Measurements from ENCODE around the gene SLC44A5.
"Not testable (repeated sequence)": the region's sequence is repeated elsewhere in the genome, so short reads cannot be mapped to it uniquely, and the experiment has no call there.

Gene SLC44A5

GRCh38 chr1:75366595-75366994 is 244.3 kb downstream of the SLC44A5 start:
- DNase-seq (ENCODE audit: low read depth): no peak

DNA sequence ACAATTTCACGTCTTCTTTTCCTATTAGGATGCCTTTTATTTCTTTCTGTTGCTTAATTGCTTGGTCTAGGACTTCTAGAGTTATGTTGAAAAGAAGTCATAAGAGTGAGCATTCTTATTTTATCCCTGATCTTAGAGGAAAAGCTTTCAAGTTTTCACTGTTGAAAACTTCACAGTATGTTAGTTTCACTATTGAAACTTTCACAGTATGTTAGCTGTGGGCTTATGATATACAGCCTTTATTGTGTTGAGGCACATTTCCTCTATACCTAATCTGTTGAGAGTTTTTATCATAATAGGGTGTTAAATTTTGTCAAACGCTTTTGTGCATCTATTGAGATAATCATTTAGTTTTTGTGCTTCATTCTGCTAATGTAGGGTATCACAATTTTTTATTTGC is 249.7 kb downstream of the SLC44A5 start:
- DNase-seq (ENCODE audit: low read depth): no peak

DNA sequence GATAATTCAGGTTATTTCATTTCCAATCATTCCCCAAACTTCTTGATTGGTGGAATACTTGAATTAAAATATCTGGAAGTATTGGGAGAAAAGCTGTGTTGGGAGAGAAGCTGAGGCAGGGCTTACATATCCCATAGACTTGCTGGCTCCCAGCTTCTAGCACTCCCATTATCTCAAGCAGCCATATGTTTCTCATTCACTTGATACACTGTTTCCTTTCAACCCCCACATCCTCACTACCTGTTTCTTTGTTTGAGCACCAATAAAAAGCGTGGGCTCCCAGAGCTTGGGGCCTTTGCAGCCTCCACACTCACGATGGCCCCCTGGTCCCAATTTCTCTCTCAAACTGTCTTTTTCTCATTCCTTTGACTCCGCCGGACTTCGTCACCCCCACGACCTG is 256.6 kb downstream of the SLC44A5 start:
- not testable (repeated sequence) for DNase-seq (ENCODE audit: low read depth)

DNA sequence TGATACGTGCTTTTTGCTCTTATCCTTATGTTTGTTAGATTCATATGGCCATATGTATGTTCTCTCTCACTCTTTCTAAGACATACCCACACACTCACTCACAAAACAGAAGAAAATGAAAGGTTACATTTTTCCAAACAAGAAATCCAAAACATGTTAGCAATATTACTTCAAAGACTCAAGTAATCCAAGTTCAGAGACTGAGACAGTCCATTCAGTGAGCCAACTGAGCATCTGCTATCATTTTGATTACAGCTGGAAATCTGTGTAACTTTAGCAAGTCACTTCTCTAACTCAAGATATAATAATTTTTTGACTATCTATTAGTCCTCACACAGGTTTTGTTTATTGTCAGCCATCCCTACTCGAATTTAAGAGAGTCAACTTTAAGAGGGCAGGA is 257.9 kb downstream of the SLC44A5 start:
- no peak for DNase-seq (ENCODE audit: low read depth)

DNA sequence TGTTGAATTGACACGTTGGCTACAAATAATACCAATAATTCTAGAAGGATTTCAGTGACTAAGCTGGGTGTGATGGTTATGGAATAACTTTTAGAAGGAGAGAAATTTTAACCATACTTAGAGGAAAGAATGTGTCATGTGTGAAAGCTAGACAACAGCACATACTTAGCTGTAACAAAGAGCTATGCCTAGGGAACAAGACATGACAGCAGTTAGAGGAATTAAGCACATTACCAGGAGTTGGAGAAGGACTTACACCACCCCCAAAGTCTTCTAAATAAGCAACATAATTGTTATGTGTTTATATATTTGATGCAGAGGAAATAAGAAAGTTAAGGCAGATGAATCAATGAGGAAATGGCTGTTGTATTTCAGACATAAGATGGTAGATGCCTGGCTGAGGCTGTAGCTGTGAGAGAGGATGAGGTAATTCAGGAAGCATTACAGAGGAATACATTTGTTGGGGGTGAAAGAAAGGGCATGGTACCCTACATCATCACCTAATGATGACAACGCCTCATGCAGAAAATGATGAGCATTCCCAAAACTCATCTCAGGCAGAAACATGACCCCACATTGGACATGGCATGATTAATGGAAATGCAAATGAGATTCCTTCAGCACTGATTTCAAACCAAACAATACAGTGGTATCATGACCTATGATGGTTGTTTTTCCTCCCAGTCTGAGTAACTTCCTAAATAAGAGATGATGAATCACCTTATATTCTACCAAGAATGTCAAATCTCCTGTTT is 265.2 kb downstream of the SLC44A5 start:
- DNase-seq (ENCODE audit: low read depth): peak; percentile 17

GRCh38 chr1:75342786-75343185 is 268.1 kb downstream of the SLC44A5 start:
- DNase-seq (ENCODE audit: low read depth): no peak

DNA sequence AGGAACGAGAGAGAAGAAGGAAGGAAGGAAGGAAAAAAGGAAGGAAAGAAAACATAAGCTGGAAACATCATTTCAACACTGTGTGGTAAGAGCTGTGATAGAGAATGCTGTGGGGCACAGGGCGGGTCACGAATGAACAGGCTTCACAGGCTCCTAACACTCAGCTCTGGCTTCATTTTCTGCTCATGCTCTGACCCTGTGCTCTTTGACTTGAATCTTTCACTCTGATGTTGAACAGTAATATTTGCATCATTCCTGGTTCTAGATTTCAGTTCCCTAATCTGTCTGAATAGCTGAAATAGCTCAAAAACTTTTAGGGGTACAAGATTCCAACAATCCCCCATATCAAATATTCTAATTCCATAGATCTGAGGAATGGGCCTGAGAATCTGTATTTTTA is 269.4 kb downstream of the SLC44A5 start:
- no peak for DNase-seq (ENCODE audit: low read depth)

DNA sequence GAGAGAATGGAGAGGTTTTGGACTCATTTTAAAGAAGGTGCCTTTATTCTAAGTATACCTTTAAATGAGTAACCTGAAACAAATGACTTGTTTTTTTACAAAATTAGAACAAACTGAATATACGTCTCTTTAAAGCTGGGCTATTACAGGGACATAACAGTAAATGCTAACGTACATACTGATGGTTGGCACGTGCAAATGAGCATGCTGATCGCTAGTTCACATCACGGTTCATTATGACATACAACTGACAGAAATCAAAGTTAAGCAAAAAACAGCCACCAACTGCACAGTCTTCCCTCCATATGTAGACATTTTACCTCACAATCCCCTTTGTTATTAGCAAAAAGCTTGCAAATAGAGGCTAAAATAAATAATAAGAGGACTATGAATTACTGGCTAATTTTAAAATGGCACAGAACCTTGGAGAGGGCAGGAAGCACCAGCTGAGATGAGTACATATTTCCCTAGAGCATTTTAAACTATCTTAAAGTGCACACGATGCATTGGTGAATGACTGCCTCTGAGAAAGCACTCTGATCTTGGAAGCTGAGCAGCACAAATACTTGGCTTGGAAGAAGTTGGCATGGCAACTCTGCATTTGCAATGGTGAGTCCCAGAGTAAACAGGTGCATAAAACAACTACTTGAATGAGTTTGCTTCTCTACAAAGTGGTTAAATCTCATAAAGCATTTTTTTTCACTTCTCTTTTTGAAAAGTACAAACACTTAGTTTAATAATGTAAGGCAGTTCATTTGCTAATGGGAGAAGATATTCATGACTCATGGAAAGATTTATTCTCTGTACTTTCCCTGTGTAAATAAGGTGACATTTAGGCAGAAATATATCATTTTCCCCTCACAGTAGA is 272.1 kb downstream of the SLC44A5 start:
- DNase-seq (ENCODE audit: low read depth): no peak

GRCh38 chr1:75334876-75335389 is 276.0 kb downstream of the SLC44A5 start:
- DNase-seq (ENCODE audit: low read depth): no peak

DNA sequence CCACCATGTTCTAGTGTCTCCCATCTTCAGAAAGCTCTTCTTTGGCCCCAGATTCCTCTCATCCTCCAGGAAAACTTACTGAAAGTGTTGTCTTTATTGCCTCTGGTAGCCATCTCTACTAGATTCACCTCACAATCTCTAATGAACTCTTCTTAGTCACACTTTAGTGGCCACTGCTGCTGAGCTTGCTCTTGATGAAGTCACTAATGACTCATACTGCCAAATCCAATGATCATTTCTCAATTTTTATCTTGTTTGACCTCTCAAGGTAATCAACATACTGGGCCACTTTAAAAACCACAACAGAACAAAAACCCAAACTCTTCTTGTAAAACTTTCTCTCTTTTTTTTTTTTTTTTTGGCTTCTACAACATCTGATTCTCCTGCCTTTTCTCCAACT is 280.3 kb downstream of the SLC44A5 start:
- no peak for DNase-seq (ENCODE audit: low read depth)

DNA sequence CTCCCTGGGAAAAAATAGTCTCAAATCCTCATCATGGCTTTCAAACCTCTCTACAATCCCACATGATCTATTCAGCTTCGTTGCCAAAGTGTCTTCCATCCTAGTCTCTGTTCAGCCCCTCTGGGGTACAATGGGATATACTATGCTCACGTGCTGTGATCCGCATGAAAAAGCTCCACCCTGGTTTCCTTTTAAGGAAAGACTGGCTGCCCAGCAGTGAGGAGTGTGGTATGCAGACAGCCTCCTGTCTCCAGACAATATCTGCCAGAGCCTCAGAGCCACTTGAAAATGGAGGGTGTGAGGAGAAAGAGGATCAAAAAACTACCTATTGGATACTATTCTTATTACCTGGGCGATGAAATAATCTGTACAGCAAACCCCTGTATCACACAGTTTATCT is 282.2 kb downstream of the SLC44A5 start:
- DNase-seq (ENCODE audit: low read depth): no peak

DNA sequence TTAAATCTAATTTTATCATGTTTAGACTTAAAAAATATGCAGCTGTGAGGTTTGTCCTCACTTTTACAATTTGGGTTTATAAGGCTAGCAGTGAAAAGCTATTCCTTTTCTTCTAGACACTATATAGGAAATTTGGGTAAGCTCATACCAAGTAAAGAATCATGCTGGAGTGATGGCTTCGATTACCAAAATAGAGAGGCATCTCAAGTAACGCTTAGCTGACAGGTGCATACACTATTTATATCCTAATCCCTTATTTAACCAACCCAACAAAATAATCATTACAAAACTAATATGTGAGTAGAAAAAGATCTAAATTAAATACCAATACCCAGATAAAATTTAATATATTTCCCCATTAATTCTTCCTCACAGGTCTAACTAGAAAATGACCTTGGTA is 283.5 kb downstream of the SLC44A5 start:
- no peak for DNase-seq (ENCODE audit: low read depth)

- no peak for DNase-seq (ENCODE audit: low read depth)
These were observed 292.9 kb downstream of the SLC44A5 start for GRCh38 chr1:75317976-75318375.

- no peak for DNase-seq (ENCODE audit: low read depth)
These were observed 294.7 kb downstream of the SLC44A5 start for GRCh38 chr1:75316230-75316629.

DNA sequence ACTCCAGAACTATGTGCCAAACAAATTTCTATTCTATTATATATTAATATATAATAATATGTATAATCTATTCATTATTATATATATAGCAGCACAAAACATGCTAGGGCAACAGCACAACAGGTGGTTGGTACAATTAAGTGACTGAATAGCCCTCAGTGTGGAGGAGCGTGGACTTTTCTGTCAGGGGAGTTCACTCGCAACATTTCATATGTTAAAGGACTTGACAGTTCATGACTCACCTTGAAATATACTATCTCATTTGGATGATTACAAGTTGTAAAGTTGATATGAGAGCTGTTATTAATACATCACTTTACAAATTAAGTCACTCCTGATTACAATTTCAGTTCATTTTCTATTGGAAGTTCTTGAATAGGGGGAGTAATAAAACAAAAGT is 298.3 kb downstream of the SLC44A5 start:
- DNase-seq (ENCODE audit: low read depth): no peak

- DNase-seq (ENCODE audit: low read depth): no peak
These were observed 300.8 kb downstream of the SLC44A5 start for GRCh38 chr1:75310067-75310466.

GRCh38 chr1:75308365-75308764 is 302.5 kb downstream of the SLC44A5 start:
- DNase-seq (ENCODE audit: low read depth): no peak

DNA sequence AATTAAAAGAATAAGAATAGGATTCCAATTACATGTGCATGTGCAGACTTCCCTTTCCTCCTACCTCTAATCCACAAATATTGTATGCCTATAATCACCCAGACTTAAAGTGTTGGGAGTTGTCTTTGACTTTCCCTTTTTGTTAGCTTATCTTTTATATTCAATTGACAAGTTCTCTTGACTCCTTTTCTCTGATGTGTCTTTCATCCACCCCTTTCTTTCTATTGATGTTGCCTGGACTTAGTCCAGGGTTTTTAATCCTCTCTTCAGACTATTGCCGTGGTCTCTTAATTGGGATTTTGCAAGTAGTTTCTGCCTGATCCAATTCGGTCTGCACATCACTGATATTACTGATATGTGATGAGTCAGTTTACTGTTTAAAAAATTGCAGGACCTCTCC is 305.9 kb downstream of the SLC44A5 start:
- DNase-seq (ENCODE audit: low read depth): no peak

DNA sequence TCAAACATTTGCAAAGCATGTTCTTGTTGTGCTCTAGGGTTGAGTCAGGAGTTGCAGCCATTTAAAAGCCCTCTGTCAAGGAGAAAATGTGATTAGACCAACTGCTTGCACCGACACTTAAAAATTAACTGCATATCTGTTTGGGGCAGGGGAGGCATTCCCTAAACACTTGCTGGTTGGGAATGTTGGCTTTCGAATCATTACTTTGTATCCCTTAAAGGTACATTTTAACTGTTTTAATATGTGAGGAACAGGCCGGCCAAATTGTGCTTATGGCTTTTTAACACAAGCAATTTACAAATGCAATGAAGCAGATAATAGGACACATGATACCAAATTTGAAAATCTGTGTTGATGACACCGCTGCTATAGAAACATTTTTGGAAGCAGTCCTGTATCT is 317.6 kb downstream of the SLC44A5 start:
- no peak for DNase-seq (ENCODE audit: low read depth)

GRCh38 chr1:75292013-75292412 is 318.9 kb downstream of the SLC44A5 start:
- no peak for DNase-seq (ENCODE audit: low read depth)

DNA sequence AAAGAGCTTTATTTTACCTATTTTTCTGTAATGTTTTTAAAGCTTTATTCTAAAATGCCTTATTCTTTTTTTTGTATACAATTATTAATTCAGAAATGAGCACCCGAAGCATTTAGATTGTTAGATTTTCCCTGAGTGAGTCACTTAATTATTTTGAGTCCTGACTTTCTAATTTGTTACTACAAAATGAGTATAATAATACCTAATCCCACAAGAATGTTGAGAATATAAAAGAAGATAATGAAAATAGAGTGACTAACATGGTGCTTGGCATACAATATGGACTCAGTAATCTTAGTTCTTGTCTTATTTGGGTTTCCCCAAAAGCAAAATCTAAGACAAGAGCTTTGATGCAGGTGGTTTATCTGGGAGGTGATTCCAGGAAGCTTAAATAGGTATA is 334.5 kb downstream of the SLC44A5 start:
- no peak for DNase-seq (ENCODE audit: low read depth)

DNA sequence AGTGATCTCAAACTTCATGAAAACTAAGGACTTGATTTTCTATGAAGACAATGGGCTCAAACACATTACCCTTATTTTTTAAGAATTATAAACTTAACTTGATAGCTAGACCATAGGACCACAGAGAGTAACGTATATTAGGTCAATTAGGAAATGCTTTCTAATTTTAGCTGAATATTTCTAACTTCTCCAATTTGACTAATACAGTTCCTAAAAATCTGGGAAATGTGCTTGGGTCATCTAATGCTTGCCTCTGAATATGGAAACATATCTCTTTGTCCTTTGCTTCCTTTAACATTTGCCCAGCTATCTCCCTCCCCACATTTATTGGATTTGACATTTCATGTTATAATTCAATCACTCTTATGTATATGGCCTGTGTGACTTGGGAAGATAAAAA is 335.3 kb downstream of the SLC44A5 start:
- DNase-seq (ENCODE audit: low read depth): no peak

DNA sequence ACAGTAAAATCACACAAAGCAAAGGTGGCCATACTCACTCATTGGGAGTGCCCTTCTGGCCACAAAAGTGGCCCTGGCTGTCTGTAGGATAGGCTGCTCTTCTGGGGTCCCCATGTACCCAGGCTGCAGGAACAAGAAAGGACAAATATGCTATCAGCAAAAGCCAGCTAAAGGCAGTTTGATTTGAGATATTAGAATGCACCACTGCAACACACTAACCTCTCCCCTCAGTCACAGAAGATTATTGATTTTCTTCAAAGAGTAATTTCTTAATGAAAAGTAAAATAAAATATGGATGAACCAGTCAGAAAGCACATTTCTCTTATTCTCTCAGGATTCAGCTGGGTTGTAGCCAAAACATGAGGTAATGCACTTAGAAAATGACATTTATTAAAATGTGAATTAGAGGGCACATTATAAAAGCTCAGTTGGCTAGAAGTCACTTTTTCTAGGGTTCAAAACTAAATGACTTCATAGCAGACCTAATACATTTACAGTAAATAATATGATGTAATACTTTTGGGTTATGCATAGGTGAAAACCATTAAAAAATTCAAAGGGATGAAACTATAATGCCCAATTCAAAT is 335.9 kb downstream of the SLC44A5 start:
- DNase-seq (ENCODE audit: low read depth): no peak
